HG02623 (cell line): ENCODE data around the gene TTC23L.
A peak's percentile ranks its signal among the peaks of the same experiment; 100 is the strongest.

Experiments
- ATAC-seq: cut with Tn5 transposase; IDR thresholded peaks from one replicate; pipeline ENCODE4 v1.9.1; 2021; ENCODE audit warnings: moderate library complexity; ENCODE audit not compliant: unreplicated experiment

Gene TTC23L

DNA sequence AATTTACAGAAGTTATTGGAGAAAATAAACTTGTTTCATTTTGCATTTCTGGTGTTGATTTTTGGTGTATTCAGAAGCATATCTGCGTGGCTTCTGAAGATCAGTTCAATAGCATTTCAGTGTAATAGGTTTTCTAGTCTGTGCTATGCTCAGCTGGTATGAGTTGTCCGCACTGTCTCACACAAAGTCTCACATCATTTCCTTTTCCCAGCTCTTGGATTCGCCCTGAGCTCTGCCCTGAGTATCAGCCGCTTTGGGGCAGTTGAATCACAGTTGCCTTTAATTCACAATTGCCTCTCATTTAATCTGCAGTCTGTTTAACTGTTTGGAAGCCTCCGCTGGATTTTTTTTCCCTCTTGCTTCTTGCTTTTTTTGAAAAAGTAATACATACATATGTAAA is 6.4 kb upstream of the TTC23L start:
- ATAC-seq = no peak

DNA sequence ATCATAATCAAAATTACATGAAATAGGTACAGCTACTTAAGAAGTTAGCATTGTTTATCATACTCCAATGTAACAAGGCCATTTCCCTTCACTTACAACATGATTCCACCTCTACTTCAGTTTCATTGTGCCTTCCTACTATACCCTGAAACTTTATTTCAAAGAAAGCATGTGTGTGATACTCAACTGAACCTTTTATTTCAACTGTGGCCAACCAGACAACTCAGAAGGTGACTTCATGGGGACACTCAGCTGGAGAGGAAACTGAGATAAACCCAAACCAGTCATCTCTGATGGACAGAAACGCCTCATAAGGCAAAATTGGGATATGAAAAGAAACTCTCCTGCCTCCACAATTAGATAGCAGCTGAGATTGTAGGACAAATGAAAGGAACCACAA is 5.9 kb upstream of the TTC23L start:
- no peak for ATAC-seq

DNA sequence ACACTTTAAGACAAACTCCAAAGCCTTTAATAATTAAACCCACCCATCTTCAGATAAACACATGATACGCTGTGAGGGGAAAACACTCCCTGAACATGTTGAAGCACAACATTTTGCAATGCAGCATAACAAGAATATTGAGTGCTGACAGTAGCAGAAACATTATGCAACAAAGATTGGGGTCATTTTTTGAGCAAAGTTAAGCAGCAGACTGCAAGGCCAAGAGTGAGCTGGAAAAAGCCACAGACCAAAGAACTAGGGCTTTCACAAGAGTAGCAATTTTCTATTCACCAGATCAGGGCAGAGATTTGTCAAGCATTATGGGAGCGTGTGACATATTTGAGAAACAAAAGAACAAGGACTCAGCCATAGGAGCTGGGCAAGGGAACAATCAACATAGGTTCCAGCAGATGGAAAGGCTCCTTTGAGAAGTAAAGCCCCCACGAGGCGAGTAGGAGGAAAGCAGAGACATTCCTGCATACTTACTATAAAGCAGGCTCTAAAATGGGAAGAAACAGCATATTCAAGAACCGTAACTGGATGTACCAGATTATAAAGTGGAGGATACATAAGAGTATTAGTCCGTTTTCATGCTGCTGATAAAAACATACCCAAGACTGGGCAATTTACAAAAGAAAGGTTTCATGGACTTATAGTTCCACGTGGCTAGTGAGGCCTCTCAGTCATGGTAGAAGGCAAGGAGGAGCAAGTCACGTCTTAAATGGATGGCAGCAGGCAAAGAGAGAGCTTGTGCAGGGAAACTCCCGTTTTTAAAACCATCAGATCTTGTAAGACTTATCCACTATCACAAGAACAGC is 4.8 kb upstream of the TTC23L start:
- no peak for ATAC-seq

DNA sequence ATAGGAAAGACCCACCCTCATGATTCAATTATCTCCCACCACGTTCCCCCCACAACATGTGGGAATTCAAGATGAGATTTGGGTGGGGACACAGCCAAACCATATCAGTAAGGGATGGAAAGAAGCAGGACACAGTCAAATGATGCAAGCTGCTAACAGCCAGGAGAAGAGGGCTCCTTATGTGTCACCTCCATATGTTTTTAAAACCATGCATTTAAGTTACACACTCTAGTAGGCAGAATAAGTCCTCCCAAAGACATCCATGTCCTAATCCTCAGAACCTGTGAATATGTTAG is 4.2 kb upstream of the TTC23L start:
- ATAC-seq = no peak

DNA sequence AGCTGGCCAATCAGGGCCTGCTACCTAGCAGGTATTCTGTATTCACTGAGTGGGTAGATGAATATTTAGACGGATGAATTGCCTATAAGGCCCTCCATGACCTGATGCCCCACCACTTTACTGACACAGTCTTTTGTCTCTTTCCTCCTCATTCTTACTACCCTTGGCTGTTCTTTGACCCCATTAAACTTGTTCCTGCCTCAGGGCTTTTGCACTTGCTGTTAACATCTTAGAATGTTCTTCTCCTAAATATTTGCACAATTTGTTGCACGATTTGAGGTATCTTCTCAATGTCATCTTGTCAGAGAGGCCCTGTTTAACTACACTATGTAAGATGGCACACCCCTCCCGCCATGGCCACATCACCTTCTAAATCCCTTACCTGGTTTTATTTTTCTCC is 3.3 kb upstream of the TTC23L start:
- ATAC-seq = no peak

- ATAC-seq = no peak
Measured at GRCh38 chr5:34841816-34842215, 2.9 kb downstream of the TTC23L start.

DNA sequence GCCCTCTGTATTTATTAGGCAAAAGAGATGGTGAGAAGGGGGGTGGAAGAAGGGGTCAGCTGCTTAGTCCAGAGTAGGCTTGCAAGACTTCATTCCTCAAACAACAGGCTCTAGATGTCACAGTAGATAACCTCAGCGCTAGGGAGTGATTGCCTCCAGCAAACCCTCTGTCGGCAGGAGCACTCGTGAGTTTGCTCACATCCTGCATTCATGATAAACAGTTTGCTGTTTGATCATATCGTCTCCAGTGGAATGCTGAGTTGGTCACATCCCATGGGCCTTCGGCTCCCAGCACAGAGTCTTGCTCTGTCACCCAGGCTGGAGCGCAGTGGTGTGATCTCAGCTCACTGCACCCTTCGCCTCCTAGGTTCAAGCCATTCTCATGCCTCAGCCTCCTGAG is 3.6 kb downstream of the TTC23L start:
- no peak for ATAC-seq

DNA sequence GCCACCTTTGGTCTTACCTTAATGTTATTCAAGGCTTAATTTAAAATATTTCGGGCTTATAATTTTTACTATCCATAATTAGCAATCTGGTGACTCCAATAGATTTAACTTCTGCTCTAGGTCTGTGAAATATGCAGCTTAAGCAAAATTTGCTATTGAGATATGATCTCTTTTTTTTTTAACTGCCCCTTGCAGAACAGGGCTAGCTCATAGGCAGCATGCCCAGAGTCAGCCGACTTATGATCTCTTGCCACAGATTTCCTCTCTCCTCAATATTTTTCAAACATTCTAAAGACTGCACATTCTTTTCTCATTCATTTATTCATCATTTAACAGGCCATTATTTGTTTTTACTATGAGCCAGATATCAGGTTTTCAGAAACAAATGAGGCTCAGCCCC is 4.5 kb downstream of the TTC23L start:
- no peak for ATAC-seq

DNA sequence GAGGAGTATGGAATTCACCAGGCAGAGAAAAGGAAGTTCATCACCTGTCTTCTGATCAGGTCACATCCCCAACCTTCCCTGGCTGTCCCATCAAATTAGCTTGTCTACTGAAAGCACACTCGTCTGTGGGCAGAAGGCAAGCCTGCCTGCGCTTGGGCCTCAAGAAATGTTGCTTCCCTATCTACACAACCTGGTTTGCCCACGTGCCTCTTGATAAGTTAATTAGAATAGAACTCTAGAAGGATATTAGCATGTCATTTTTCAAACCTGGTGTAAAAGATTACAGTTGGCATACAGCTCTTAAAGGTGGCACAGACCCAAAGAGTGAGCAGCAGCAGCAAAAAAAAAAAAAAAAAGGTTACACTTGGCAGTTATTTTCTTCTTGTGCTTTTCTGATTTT is 5.1 kb downstream of the TTC23L start:
- ATAC-seq = no peak

DNA sequence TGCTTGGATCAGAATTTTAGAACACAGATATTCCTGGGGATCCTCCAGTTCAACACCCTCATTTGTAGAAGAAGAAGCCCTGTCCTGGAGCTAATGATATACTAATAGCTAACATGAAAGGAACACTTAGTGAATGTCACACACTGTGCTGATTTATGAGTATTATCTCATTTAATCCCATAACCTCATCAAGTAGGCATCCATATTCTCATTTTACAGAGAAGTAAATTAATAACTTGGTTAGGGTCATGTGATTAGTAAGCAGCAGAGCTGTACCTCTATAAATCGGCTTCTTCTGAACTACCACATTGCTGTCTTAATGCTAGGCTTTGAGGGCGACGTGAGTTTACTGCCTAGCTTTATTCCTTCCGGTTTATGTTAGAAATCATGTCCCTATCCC is 6.0 kb downstream of the TTC23L start:
- no peak for ATAC-seq

DNA sequence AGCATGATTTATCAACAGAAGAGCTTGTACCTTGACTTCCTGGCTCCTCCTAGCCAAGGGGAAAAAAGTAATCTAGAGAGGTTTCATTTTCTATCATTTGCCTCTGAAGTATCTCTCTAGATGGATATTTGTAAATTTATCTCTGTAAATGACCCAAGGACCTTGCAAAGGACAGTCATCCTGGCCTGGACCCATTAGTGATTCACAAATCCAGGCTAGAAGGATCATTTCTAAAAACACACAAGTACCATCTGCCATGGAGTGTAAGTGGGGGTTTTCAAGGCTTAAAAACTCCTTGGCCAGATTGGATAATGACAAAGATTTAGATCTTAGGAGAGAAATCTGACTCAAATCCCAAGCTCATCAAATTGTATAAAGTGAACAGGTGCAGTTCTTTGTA is 8.1 kb downstream of the TTC23L start:
- no peak for ATAC-seq

- no peak for ATAC-seq
Measured at GRCh38 chr5:34847552-34847951, 8.6 kb downstream of the TTC23L start.

DNA sequence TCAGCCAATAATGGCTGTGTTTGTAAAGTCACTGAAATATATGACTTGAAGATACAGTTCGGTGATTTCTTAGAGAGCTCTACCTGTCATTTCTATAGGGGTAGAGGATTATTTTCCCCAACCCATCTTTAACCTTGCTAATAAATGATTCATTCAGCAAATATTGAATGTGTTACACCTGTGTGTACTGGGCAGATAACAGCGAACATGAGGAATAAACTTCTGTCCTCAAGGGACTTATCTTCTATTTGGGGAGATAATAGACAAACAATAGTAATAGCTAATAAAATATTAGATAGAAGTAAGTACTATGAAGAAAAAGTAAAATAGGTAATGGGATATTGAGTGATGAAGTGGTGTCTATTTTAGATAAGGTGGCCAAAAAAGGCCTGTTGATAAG is 9.3 kb downstream of the TTC23L start:
- no peak for ATAC-seq

DNA sequence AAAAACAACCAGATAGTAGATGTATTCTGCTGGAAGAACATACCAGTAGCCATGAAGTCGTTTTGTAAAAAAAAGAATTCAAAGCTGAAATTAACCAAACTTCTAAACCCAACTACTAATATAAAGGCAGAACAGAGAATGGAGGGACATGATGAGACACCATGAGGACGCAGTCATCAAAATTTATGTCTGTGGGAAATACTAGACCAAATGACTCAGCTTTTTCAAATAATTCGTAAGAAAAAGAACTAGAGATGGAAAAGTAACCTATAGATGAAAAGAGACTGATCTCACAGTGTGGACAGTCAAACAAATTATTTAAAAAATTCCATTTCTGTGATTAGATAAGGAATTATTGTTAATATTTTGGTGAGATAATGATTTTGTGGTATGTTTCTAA is 10.3 kb downstream of the TTC23L start:
- ATAC-seq = no peak

GRCh38 chr5:34854459-34855174 is 15.7 kb downstream of the TTC23L start:
- ATAC-seq = peak; percentile 94

- ATAC-seq = no peak
Measured at GRCh38 chr5:34857161-34857560, 18.2 kb downstream of the TTC23L start.

- no peak for ATAC-seq
Measured at GRCh38 chr5:34857894-34858293, 18.9 kb downstream of the TTC23L start.

GRCh38 chr5:34858790-34859189 is 19.8 kb downstream of the TTC23L start:
- no peak for ATAC-seq

GRCh38 chr5:34859253-34859652 is 20.3 kb downstream of the TTC23L start:
- no peak for ATAC-seq

DNA sequence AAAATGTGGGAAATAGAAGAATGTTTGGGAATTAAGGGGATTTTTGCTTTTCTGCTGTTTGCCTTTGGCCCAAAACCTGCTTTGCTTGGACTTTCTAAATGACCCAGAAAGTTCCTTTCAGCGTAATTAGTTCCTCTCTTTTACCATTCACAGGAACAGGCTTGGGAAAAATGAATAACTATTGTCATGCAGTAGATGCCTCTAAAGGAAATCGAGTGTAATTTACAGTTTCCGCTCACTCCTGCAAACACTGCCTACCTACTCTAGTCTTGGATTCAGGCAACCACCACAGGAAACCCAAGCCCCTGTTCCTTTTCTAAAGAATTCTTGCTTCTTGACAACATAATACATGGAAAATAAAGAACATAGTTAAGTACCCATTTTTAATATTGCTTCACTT is 25.0 kb downstream of the TTC23L start:
- ATAC-seq = no peak

GRCh38 chr5:34865091-34865490 is 26.1 kb downstream of the TTC23L start:
- ATAC-seq = no peak

DNA sequence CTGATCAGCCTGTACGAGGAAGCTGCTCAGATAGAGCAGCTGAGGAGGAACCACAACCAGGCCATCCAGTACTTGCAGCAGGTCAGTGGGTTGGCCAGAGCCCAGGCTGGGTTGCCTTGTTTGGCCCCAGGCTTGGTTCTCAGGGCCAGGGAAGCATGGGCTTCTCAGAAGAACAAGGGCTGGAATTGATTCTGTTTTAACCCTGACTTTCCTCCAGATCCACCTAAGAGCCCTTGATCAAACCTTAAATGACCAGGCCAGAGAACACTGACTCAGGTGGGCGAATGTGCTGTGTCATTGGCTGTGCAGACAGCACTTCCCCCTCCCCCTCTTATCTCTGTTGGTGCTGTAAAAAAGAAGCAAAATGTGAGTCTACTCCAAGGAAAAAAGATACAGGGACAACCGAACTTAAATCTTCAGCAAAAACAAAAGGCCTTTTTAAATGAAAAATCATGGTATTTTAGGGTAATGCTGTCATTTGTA is 28.1 kb downstream of the TTC23L start:
- ATAC-seq = no peak

DNA sequence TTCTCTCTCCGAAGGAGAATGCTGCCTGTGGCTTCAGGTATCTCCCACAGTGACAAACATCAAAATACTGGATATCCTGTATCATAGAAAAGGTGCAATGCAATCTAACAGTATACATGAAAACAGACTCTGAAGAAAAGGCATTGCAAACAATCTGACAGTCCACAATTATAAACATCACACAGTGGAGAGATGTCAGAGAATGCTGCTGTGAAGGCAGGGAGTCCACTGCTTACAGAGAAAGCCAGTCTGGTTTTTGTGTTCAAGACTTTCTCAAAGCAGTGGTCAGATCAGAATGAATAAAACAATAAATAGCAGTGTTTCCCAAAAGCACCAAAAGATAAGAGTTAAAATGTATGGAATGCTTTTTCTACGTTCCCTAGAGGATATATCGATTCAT is 28.7 kb downstream of the TTC23L start:
- no peak for ATAC-seq
